DOHH2 (cell line): ENCODE data around the gene SPSB4.

Experiments used
- EZH2phosphoT487 ChIP-seq: fragments of 200-600 bp; sonication (generic); IDR thresholded peaks from 2 replicates; pipeline ENCODE4 v1.6.1; 2017; ENCODE audit warnings: borderline replicate concordance, mild to moderate bottlenecking, antibody characterized with exemption, low read length, moderate library complexity, mixed read lengths
- TF ChIP-seq, protein P1 (sequence below): fragments of 200-600 bp; sonication (generic); IDR thresholded peaks from one replicate; pipeline ENCODE4 v1.5.1; 2014; ENCODE audit warnings: antibody characterized with exemption, mild to moderate bottlenecking, low read depth, low read length; ENCODE audit not compliant: poor library complexity, severe bottlenecking

DNA sequence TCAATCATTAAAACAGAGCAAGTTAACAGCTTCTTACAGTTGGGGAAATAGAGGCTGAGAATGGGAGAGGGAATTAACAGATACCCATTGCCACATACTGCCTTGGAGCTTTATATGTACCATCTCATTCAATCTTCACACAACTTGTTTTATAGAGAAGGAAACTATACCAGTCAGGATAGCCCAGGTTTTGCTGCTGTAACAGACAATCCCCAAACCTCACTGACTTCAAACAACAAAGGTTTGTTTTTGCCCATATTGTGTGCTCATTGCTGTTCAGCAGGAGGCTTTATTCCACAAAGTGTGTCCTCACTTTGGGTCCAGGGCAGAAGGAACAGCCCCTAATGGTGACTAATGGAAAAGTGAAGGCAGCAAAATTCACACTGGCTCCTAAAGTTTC, 59.2 kb downstream of the SPSB4 start:
- TF ChIP-seq, protein P1, sequence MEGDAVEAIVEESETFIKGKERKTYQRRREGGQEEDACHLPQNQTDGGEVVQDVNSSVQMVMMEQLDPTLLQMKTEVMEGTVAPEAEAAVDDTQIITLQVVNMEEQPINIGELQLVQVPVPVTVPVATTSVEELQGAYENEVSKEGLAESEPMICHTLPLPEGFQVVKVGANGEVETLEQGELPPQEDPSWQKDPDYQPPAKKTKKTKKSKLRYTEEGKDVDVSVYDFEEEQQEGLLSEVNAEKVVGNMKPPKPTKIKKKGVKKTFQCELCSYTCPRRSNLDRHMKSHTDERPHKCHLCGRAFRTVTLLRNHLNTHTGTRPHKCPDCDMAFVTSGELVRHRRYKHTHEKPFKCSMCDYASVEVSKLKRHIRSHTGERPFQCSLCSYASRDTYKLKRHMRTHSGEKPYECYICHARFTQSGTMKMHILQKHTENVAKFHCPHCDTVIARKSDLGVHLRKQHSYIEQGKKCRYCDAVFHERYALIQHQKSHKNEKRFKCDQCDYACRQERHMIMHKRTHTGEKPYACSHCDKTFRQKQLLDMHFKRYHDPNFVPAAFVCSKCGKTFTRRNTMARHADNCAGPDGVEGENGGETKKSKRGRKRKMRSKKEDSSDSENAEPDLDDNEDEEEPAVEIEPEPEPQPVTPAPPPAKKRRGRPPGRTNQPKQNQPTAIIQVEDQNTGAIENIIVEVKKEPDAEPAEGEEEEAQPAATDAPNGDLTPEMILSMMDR = no peak
- TF ChIP-seq EZH2phosphoT487 = no peak
